GM18507 (cell line): Measurements from ENCODE around the gene SUPT5H.
"Not testable (repeated sequence)": the region's sequence is repeated elsewhere in the genome, so short reads cannot be mapped to it uniquely, and the experiment has no call there.

ENCODE experiments used
- DNase-seq: peaks from one replicate; pipeline ENCODE4 v3.0.0; 2011; ENCODE audit warnings: low read depth; ENCODE audit not compliant: insufficient read length; ENCODE audit errors: extremely low spot score
- FAIRE-seq: peaks from 2 replicates; lab custom pipeline; 2011; peaks lifted over from hg19 to GRCh38; lab: Jason Lieb, UNC

The SUPT5H gene

DNA sequence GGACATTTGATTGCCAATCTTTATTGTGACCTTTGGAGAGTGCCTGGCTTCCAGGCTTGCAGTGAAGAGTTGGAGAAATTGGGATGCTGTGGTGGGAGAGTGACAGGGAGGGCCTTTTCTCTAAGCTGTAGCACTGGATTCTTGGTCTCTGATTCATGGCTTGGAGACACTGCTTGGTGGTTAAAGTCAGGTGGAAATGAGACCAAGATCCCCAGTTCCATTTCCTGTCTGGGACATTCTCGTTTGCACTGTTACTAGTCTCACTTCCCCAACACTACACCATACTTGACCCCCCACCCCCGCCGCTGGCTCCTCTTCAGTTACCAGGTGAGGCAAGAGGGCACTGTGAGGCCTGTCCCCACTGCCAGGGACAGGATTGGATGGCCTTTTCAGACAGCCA lies 2.9 kb downstream of the SUPT5H start:
- FAIRE-seq (peak; percentile 83), DNase-seq (peak; percentile 22)

DNA sequence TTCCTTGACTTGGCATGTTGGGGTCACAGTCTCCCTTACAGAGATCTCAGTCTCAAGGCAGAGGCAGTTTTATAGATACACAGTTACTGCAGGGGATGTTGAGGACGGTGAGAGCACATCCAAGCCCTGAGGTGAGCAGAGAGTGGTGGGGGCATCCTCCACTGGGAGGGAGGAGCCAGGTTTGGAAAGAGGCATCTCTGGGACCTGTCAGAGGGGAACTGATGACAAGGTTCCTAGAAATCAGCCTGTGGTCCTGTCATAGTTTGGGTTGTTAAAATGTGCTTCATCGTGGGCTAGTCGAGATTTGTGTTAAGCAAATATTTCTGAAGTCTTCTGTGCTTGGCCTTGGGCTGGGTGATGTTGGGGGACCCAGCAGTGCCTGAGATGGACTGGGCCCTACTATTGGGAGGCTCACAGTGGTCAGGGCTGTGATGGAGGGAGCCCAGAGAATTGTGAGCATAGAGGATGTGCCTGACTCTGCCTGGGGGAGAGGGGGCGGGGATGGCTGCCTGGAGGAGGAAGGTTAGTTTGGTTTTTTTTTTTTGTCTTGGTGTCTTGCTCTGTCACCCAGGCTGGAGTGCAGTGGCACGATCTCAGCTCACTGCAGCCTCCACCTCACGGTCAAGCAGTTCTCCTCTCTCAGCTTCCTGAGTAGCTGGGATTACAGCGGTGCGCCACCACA lies 3.9 kb downstream of the SUPT5H start:
- DNase-seq (no peak), FAIRE-seq (no peak)

DNA sequence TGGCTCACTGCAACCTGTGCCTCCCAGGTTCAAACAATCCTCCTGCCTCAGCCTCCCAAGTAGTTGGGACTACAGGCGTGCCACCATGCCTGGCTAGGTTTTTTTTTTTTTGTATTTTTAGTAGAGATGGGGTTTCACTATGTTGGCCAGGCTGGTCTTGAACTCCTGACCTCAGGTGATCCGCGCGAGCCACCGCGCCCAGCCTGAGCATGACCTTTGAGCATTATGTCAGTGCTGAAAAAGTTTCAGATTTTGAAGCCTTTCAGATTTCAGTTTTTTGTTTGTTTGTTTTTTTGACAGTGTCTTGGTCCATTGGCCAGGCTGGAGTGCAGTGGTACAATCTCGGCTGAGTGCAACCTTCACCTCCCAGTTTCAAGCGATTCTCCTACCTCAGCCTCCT lies 5.9 kb downstream of the SUPT5H start:
- FAIRE-seq: not testable (repeated sequence)

DNA sequence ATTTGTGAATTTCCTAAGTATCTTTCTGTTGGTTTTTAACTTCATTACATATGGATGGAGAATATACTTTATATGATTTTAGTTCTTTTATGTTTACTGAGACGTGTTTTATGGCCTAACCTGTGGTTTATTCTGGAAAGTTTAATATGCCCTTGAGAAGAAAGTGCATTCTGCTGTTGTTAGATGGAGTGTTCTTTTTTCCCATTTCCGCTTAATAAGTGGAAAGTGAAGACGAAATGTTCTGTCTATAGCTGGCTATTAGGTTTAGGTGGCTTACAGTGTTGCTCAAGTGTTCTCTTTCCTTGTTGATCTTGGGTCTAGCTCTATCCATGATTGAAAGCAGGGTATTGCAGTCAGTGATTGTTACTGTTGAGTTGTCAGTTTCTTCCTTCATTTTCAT lies 18.0 kb downstream of the SUPT5H start:
- FAIRE-seq: no peak
- DNase-seq: no peak

More for the DNA sequence above, 5.9 kb downstream of the SUPT5H start:
- DNase-seq: not testable (repeated sequence)

DNA sequence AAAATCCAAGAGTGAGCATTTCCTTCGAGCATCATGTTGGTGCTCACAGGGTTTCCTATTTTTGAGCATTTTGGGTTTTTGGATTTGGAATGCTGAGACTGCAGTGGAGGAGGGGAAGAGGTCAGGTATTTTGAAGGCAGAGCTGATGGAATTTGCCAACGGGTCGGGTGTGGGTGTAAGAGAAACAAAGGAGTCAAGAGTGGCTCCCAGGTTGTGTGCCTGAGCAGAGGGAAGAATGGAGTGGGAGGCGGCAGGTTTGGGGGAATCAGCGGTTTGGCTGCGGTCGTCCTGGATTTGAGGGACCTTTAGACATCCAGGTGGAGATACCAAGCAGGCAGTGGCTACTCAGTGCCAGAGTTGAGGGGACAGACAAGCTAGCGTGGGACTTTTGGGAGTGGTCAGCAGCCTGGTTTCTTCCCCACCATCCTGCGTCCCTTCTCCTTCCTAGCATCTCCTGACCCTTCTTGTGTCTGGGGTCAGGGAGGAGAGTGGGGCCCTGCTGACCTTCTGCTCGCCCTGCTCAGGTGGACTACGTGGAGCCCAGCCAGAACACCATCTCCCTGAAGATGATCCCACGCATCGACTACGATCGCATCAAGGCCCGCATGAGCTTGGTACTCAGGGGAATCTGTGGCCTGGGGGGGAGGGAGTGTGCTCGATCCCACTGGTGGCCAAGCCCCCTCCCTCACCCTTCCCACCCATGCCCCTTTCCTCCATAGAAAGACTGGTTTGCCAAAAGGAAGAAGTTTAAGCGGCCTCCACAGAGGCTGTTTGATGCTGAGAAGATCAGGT lies 20.8 kb downstream of the SUPT5H start:
- DNase-seq (no peak), FAIRE-seq (no peak)

DNA sequence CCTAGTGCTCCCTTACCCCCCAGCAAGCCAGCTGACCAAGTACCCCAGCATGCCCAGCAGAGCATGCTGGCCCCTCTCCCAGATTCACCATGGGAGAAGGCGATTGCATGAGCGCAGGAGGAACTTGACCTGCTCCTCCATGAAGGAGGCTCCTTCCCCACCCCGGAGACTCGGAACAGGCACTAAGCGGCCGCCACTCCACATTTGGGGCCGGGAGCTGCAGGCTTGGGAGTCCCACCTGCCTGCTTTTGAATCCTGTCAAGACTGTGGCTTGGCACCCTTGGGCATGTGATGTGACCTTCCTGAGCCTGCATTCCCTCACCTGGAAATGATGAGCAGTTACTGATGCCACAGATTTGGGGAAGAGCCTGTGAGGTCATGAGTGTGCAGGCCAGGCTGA lies 22.6 kb downstream of the SUPT5H start:
- FAIRE-seq (no peak), DNase-seq (no peak)

DNA sequence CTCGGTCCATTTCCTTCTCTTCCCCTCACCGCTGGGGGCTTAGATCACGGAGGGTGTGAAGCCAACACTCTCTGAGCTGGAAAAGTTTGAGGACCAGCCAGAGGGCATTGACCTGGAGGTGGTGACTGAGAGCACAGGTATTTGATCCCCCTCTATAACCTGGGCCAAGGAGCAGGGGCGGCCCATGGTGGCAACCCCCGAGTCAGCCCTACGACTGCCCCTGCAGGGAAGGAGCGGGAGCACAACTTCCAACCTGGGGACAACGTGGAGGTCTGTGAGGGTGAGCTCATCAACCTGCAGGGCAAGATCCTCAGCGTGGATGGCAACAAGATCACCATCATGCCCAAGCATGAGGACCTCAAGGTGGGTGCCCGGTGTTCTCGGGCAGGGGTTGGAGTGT lies 23.7 kb downstream of the SUPT5H start:
- DNase-seq (no peak), FAIRE-seq (no peak)

DNA sequence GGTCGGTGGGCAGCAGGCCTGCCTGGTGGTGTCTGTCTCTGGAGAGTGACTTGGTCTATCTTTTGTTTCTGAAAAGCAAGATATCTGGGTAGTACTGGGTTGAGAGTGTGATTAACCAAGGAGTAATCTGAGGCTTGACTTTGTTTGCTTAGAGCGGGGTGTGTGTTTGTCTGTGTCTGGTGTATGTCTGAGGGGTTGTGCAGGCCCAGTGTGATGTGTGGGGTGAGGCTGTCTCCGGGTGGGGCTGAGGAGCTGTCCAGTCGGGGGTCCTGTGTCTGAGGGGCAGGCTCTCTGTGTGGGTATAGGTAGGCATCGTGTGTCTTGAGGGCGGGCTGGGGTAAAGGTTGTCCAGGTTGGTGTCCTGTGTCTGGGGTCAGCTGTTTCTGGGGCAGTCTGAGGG lies 24.2 kb downstream of the SUPT5H start:
- FAIRE-seq (no peak), DNase-seq (no peak)

DNA sequence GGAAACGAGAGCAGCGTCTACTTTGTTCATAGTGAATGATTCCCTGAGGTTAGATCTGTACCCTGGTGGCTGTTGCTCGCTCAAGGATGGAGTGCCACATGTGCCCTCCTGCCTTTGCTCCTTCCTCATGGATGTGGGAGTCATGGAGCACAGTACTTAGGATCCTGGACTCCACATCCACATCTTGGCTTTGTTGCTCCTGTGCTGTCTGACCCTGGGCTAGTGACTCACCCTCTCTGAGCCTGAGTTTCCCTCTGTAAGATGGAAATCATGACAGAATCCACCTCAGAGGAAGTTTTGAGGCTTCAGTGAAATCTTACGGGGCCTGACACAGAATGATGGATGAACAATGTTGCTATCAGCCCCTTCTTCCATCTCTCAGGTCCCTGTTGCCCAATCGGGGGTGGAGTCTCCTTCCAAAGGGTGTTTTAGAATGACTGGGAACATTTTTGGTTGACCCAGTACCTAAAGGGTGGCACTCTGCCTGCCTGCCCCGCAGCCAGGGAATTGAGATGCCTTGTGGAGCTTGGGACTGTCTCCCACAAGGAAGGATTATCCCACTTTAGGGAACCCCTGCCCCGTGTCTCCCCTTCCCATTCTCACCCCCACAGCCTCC lies 25.4 kb downstream of the SUPT5H start:
- no peak for DNase-seq
- no peak for FAIRE-seq

DNA sequence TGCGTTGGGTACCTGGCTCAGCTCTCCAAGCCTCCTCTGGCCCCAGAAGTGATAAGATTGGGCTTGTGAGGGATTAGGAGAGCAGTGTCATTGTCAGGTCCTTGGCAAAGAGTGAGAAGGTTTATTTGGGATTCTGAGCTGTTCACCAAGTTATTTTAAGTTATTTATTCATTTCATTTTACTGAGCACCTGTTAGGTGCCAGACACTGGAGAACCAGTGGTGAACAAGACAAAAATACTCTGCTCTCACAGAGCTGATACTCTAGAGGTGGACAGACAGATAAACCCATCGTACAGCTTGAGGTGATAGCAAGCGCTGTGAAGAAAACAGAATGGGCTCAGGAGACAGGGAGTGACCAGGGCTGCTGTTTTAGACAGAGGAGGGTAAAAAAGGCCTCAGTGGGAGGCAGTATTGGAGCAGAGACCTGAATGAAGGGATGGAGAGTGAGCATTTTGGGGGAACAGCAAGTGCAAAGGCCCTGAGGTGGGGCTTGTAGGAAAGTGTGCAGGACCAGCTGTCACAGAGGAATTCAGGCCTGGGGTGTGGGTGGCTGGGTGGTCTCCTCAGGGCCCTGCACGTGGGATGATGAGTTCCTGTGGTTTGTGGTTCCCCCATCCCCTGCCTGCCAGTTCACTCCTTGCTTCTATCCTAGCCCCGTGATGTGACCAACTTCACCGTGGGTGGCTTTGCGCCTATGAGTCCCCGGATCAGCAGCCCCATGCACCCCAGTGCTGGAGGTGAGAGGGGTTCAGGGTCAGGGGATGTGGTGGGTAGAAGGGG lies 26.6 kb downstream of the SUPT5H start:
- FAIRE-seq (no peak), DNase-seq (no peak)

DNA sequence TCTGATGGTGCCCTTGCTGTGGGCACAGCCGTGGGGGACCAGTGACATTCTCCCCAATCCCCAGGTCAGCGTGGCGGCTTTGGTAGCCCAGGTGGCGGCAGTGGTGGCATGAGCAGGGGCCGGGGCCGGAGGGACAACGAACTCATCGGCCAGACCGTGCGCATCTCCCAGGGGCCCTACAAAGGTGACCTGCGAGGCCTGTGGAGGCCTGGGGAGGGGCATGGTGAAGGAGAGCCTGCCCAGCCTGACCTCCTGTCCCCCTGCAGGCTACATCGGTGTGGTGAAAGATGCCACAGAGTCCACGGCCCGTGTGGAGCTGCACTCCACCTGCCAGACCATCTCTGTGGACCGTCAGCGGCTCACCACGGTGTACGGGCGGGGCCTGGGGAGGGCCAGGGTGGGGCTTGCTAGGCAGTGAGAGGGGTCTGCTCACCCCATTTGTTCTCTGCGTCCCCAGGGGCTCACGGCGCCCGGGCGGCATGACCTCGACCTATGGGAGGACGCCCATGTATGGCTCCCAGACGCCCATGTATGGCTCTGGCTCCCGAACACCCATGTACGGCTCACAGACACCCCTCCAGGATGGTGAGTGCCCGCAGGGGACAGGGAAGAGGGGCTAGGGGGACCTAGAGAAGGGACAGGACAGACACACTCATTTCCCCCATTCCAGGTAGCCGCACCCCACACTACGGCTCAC lies 27.5 kb downstream of the SUPT5H start:
- no peak for FAIRE-seq

DNA sequence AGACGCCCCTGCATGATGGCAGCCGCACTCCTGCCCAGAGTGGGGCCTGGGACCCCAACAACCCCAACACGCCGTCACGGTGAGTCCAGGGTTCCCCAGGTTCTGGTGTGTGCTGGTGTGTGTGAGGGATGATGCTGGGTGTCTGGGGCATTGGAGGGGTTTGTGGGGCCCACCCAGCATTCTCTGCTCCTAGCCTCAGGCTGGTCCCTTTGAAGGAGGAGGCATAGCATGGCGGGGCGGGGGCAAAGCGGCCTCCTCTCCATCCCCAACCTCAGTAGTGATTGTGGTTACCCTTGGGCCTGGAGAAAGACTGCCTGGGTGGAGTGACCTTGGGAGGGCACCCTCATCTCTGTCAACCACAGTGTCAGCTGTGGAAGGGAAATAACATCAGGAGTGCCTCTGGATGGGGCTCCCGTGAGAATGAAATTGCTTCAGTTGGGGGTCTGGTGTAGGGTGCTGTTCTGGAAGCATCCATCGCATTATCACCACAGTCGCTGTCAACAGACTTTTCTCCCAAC lies 28.1 kb downstream of the SUPT5H start:
- FAIRE-seq (no peak), DNase-seq (no peak)

More for the DNA sequence above, 27.5 kb downstream of the SUPT5H start:
- no peak for DNase-seq

DNA sequence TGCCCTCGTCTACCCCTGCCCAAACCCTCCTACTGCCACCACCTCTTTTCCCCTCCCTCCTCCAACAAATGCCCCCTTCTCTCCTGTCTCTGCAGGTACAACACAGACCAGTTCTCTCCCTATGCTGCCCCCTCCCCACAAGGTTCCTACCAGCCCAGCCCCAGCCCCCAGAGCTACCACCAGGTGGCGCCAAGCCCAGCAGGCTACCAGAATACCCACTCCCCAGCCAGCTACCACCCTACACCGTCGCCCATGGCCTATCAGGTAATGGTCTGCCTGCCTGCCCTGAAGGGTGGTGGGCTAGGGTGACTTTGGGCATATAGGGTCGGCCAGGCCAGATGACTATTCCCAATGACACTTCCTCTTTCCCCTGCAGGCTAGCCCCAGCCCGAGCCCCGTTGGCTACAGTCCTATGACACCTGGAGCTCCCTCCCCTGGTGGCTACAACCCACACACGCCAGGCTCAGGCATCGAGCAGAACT lies 28.8 kb downstream of the SUPT5H start:
- peak; percentile 48 for FAIRE-seq
- no peak for DNase-seq

DNA sequence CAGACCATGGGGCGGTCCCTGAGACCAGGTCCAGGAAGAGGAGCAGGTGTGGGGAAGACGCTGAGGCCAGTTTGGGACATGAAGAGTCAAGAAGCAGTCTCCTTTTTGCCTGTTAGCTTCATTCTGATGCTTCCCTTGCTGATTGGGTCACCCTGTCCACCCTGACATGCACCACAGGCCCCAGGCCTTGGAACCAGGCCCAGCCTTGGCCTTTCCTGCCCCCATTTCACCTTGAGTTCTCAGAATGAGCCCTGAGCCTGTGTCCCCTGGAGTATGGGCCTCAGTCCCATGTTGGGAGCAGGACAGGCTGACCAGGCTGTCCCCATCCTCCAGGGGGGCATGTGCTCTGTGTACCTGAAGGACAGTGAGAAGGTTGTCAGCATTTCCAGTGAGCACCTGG lies 30.4 kb downstream of the SUPT5H start:
- DNase-seq (no peak), FAIRE-seq (no peak)

DNA sequence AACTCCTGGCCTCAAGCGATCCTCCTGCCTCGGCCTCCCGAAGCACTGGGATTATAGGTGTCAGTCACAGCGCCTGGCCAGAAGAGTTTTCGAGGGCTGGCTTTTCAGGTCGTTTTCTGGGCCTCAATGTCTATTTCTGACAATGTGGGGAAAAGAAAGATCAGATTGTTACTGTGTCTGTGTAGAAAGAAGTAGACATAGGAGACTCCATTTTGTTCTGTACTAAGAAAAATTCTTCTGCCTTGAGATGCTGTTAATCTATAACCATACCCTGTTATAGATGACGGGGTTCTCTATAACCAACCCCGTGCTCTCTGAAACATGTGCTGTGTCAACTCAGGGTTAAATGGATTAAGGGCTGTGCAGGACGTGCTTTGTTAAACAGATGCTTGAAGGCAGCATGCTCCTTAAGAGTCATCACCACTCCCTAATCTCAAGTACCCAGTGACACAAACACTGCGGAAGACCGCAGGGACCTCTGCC lies 34.0 kb downstream of the SUPT5H start:
- not testable (repeated sequence) for FAIRE-seq, DNase-seq

DNA sequence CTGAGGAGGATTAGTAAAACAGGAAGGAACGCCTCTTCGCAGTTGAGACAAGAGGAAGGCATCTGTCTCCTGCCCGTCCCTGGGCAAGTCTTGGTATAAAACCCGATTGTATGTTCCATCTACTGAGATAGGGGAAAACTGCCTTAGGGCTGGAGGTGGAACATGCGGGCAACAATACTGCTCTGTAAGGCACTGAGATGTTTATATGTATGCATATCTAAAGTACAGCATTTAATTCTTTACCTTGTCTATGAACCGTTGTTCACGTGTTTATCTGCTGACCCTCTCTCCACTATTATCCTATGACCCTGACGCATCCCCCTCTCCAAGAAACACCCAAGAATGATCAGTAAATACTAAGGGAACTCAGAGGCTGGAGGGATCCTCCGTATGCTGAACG lies 34.5 kb downstream of the SUPT5H start:
- no peak for DNase-seq
- FAIRE-seq: peak; percentile 60

DNA sequence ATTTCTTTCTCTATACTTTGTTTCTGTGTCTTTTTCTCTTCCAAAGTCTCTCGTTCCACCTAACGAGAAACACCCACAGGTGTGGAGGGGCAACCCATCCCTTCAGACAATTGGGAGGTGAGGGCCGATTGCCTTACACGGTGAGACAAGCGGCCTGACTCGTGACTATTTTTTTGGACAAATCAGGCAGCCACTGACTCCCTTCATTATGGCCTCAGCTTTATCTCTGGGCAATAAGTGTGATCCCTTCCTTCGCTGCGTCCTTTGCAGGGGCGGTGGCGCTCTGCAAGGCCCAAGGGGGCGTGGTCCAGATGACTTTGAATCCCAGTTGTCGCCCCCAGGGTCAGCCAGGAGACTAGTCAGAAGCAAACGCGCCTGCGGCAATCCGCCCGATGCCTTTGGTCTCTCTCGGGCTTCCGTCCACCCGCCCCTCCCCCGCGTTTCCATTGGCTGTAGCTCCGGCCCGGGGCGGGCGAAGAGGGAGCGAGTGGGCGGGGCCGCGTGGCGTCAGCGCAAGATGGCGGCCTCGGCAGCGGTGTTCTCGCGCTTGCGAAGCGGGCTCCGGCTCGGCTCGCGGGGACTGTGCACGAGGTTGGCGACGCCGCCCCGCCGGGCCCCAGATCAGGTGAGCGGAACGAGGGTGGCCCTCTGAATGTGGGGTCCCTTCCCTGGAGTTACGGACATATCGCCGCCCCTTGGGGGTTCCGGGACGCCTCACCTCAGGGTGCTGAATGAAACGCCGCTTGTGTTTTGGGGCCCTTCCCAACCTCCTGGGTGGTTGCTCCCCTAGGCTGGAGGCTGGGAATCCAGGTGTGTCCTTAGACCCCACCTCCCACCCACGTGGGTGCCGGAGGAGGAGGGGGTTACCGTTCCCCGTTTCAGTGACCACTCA lies 35.2 kb downstream of the SUPT5H start, which contains the start of gene TIMM50:
TSS of gene TIMM50 (plus strand) at position 502 of the 892 bp plus-strand sequence. CDS start at position 518, 16 bp downstream.
- peak; percentile 97 for FAIRE-seq
- DNase-seq: peak; percentile 86

DNA sequence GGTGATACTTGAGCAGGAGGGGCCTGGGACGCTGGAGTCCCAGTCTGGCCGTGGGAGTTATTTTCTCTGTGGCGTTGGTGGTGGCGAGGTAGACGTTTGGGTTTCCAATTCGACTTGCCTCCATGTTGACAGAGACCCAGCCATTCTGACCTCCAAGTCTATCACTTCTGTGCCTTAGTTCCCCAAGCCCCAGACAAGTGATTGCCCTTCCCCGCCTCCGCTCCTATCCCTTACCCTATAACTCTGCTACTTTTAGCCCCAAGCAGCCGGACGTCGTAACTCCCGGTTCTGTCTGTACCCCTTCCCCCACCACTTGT lies 35.8 kb downstream of the SUPT5H start:
- DNase-seq: no peak
- FAIRE-seq: no peak
